Activated CD4-positive, alpha-beta T cell treated with anti-CD3 and anti-CD28 coated beads, Interleukin-2, amount 50 U/mL, for 4 hours (primary cell): Measurements from ENCODE around the gene LARP6.
"Not testable (repeated sequence)": the region's sequence is repeated elsewhere in the genome, so short reads cannot be mapped to it uniquely, and the experiment has no call there.

Experiments
- DNase-seq, 2 experiments: peaks; one replicate each; pipeline ENCODE4 v3.0.0-alpha.2; 2020

The LARP6 gene

DNA sequence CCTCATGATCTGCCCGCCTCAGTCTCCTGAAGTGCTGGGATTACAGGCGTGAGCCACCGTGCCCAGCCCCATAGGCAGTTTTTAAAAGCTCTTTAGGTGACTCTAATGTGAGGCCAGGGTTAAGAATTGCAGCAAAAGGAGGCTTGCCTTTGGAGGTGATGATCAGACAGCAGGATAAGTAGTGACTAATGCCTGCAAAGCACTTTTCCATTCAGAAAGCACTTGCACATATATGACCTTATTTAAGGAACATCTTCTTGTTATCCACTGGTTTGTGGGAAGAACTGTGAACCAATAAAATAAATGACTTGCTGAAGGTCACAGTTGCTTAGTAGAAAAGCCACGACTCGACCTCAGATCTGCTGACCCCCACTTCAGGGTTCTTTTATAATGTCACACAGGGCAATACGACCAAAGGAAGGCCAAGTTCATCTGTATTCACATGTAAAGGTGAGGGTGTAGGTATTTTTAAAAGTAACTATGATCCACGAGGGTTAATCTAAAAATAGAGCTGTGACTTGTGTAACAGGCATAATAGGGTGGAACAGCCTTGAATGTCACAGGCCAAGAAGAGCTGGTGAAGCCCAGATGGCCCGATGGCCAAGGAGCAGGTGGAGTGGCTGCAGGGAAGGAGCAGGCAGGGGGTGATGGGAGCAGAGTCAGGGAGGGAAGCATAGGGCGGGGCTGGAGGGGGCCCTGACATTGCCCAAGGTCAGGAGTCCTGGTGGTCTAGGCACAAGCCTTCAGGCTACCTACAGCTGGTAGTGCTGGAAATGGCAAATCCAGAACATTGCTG lies 24.4 kb downstream of the LARP6 start:
- DNase-seq = no peak

DNA sequence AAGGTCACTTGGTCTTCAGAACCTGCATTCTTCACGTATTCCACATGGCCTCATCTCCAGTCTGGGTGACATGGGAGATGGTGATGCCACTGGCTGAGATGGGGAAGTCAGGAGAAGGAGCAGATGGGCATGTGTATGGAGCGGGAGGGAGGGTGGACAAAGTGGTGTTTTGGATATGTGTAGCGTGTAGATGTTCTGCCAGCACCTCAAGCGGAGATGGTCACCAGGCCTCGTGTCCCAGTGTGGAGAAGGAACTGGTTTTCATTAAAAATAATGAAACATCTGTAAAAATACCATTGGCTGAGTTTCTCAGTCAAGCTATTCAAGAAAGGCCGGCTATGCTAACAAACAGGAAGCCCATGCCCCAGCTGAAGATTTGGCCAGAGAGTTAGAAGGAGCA lies 26.2 kb downstream of the LARP6 start:
- DNase-seq = no peak

DNA sequence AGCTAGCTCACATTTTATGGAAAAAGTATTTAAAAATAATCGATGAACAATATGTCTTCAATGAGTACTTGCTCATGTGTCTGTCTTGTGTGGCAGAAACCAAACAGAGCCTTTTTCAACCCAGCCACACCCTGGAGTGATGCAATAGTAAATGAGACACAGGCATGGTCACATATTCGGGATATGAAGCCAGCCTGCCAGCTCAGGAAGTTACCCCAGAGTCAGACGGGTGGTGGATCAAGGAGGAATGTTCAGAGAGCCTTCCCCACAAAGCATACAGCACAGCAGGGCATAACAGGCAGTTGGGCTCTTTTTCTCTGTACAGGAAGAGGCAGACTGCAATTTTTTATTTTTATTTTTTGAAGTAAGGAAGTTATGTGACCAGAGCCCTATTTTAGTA lies 27.3 kb downstream of the LARP6 start:
- DNase-seq = no peak

DNA sequence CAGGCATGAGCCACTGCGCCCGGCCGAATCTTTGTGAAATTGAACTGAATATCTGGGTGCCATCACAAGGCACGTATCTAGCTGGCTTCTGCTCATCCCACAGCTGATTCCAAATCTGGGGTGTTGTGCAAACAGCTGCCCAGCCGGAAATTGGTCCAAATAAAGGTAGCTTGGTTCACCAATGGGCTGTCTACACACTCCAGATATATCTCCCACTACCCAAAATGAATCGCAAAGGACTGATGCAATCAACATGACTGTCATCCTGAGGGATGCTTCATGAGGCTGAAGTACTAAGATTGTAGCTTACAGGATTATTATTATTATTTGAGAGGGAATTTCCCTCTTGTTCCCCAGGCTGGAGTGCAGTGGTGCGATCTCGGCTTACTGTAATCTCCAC lies 28.1 kb downstream of the LARP6 start:
- DNase-seq = no peak

- no peak for DNase-seq
Observed at GRCh38 chr15:70823196-70823595, 30.8 kb downstream of the LARP6 start.

GRCh38 chr15:70820214-70820613 lies 33.7 kb downstream of the LARP6 start:
- no peak for DNase-seq

- DNase-seq = no peak
Observed at GRCh38 chr15:70818580-70818979, 35.4 kb downstream of the LARP6 start.

DNA sequence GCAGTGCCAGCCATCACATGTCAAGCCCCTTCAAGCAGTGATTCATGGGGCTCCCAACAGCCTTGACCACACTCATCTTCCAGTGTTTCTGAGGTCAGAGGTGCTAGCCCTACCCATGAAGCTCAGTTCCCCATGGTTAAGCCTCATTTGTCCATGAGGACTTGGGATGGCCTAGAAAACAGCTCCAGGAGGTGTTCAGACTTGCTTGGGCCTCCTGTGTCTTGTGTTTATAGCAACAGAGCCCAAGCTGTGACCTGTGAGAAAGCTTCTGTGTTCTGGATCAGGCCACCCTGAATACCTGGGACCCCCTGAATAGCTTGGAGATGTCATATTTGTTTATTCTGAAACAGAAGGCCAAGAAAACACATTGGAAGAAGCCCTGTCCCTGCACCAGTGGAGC lies 36.7 kb downstream of the LARP6 start:
- DNase-seq = no peak

GRCh38 chr15:70815604-70816003 lies 38.4 kb downstream of the LARP6 start:
- no peak for DNase-seq

DNA sequence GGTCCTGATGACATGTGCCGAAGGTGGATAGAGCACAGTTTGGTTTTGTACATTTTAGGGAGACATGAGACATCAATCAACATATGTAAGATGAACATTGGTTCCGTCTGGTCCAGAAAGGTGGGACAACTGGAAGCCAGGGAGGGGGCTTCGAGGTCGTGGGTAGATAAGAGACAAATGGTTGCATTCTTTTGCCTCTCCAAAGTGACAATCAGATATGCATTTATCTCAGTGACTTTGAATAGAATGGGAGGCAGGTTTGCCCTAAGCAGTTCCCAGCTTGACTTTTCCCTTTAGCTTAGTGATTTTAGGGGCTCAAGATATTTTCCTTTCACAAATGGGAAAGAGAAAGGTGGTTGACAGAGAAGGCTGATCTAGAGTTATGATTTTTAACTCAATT lies 38.9 kb downstream of the LARP6 start:
- not testable (repeated sequence) for DNase-seq

GRCh38 chr15:70812827-70813364 lies 41.1 kb downstream of the LARP6 start:
- no peak for DNase-seq

GRCh38 chr15:70810916-70811578 lies 42.9 kb downstream of the LARP6 start:
- no peak for DNase-seq

DNA sequence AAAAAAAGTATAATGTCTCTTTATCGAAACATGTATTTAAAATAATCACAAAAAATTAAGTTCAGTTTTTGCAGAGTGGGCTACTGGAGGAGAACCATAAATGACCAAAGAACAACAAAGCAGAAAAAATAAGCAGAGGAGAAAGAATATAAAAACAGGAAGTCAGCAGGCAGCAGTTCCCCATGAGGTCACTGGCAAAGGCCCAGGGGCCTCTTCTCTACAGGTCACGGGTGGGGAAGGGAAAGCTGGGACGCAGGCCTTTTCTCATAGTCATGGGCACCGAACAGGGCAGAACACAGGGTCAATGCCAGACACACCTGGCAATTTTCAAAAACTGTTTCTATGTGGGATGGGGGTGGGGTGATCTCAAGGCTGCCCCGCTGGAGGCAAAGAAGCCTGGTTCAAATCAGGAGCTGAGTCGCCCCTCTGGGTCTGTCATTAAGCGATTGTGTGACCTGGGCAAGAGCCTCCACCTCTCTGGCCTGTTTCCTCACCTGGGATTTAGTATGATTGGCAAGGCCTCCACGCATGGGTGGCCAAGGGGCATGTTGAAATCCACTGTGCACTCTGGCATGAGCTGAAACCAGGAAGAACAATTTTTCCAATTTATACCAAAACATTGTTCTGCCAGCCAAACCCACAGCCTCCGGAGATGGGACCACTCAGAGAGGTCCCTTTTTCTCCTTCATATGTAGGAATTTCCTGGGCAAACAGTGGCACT lies 46.8 kb downstream of the LARP6 start:
- DNase-seq = no peak

DNA sequence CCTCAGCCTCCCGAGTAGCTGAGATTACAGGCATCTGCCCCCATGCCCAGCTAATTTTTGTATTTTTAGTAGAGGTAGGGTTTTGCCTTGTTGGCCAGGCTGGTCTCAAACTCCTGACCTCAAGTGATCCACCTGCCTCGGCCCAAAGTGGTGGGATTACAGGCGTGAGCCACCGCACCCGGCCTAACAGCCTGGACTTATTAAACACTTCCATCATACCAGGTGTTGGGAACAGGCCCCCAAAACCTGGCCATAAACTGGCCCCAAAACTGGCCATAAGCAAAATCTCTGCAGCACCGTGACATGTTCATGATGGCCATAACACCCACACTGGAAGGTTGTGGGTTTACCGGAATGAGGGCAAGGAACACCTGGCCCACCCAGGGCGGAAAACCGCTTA lies 49.6 kb downstream of the LARP6 start:
- not testable (repeated sequence) for DNase-seq

- no peak for DNase-seq
Observed at GRCh38 chr15:70802629-70803028, 51.3 kb downstream of the LARP6 start.

DNA sequence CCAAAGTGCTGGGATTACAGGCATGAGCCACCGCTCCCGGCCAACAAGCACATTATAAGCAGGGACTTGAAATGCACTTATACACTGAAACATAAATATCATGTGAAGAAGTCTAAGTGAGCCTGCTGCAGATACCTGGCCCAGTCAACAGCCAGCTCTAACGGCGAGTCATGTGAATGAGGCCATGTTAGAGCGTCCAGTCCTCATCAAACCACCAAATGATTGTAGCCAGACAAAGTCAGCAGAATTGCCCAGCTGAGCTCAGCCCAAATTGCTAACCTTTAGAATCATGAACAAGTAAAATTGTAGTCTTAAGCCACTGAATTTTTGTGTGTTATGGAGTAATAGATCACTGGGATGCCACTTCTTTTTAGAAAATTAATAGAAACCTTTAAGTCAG lies 52.8 kb downstream of the LARP6 start:
- DNase-seq = no peak

DNA sequence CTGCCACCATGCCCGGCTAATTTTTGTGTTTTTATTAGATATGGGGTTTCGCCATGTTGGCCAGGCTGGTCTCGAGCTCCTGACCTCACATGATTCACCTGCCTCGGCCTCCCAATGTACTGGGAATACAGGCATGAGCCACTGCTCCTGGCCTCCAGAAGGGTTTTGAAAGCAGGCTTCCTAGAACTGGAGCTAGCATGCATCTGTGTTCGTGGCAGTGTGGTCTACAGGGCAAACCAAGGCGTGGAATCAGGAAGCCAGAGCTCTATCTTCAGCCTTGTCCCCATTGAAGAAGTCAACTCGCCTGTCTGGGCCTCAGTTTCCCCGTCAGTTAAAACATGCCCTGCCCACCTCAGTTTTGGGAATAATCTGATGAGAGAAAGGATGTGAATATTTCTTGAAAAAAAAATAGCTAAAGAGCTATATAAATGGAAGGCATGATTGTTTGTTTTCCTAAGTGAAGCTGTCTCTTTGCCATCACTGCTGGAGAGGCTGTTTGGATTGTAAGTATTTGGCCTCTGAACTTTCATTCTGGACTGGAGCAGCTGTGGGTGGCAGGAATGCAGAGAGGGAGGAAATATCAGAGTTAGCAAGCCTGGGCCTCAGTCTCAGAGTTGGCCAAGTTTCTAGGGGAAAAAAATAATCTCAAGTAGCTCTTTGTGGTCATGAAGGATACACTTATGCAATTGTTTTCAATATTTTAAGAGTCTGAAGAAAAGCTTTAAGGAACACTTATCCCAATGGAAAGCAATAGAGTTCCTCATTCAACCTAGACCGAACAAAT lies 54.1 kb downstream of the LARP6 start:
- no peak for DNase-seq

DNA sequence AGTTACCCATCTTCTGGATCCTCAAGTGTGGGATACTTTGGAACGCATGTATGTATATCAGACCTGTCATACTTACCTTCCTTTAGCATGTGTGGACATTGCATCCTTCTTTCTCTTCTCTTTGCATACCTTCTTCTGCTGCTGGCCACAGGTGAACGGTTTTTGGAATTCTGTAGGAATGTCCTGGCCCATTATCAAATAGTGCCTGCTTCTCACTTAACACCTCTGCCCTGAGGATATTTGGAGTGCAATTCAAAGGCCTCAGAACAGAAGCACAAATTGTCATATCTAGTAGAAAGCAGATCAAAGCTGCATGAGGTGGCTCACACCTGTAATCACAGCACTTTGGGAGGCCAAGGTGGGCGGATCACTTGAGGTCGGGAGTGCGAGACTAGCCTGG lies 56.5 kb downstream of the LARP6 start:
- no peak for DNase-seq

- no peak for DNase-seq
Observed at GRCh38 chr15:70796516-70797310, 57.2 kb downstream of the LARP6 start.

GRCh38 chr15:70795311-70795665 lies 58.7 kb downstream of the LARP6 start:
- no peak for DNase-seq

GRCh38 chr15:70794596-70795310 lies 59.2 kb downstream of the LARP6 start:
- DNase-seq = no peak
